ENCODE measurements around the gene ANKRA2.
A peak's percentile ranks its signal among the peaks of the same experiment; 100 is the strongest.

DNA sequence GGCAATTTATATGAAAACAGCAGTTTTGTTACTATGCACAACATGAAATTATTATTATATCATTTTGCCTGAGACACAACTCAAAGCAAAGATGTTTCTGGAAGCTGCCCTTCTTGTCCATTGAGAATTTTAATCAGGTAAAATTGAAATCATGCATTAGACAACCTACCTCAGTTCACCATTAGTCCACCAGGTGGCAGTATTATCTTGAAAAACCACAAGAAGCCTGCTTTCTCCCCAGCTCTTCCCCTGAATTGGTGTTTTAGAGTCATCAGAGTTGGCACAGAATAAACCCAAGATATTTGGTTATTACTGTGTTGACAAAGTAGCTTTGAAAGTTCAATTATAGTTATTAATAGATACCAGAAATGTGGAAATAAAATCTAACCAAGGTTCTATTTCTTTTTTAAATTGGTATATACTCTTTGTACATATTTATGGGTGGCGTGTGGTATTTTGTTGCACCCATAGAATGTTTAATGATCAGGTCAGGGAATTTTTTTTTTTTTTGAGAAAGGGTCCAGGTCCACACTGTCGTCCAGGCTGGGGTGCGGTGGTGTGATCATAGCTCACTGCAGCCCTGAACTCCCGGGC, 25.8 kb upstream of the ANKRA2 start:
- TF ChIP-seq, protein P1, sequence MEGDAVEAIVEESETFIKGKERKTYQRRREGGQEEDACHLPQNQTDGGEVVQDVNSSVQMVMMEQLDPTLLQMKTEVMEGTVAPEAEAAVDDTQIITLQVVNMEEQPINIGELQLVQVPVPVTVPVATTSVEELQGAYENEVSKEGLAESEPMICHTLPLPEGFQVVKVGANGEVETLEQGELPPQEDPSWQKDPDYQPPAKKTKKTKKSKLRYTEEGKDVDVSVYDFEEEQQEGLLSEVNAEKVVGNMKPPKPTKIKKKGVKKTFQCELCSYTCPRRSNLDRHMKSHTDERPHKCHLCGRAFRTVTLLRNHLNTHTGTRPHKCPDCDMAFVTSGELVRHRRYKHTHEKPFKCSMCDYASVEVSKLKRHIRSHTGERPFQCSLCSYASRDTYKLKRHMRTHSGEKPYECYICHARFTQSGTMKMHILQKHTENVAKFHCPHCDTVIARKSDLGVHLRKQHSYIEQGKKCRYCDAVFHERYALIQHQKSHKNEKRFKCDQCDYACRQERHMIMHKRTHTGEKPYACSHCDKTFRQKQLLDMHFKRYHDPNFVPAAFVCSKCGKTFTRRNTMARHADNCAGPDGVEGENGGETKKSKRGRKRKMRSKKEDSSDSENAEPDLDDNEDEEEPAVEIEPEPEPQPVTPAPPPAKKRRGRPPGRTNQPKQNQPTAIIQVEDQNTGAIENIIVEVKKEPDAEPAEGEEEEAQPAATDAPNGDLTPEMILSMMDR (IDR thresholded peaks at IDR 0.05): peak; percentile 66 to 96 (median 91)
- no peak for TF ChIP-seq POLR2A (IDR thresholded peaks at IDR 0.05)

Data from Peyer's patch (tissue), 4 donors.